GM12878 (cell line): ENCODE measurements around the gene F12. TPM values are rescaled to one million over a fixed set of nuclear protein-coding genes. Genes with fewer than 3 reads are reported as not detected.

ENCODE experiments used
- ATAC-seq: fragments of 200-7000 bp; cut with Tn5 transposase; 3 replicates; pipeline ENCODE4 v1.9.1; 2020; ENCODE audit warnings: mild to moderate bottlenecking, moderate library complexity
- BruUV-seq: library from RNA; stranded (reverse); fragments of 400-500 nt; replicated peaks from 2 replicates; lab custom pipeline; 2021; lab: Mats Ljungman, UMichigan
- CTCF ChIA-PET: fragments of 300-600 bp; sonication (Branson Sonifier 250); formaldehyde crosslinking; extraction: SDS; loops from one replicate; lab custom pipeline; 2021; ENCODE audit warnings: inconsistent platforms; lab: Yijun Ruan, JAX
- POLR2A ChIA-PET: fragments of 350-600 bp; formaldehyde crosslinking; extraction: SDS; loops from one replicate; lab custom pipeline; 2021; ENCODE audit warnings: inconsistent platforms; lab: Charles Lee
- RAD21 ChIA-PET: fragments of 300-600 bp; sonication (Branson Sonifier 250); formaldehyde crosslinking; loops from one replicate; lab custom pipeline; 2023; ENCODE audit warnings: antibody characterized with exemption; ENCODE audit not compliant: unreplicated experiment; lab: Charles Lee
- SMC1A ChIA-PET: fragments of 300-600 bp; sonication (Branson Sonifier 250); formaldehyde crosslinking; loops from one replicate; lab custom pipeline; 2023; ENCODE audit not compliant: unreplicated experiment, uncharacterized antibody; lab: Charles Lee
- DNase-seq: peaks from one replicate; pipeline ENCODE4 v3.0.0-alpha.2; 2011; ENCODE audit warnings: low read depth, low spot score
- FAIRE-seq: peaks from 3 replicates; lab custom pipeline; 2011; peaks lifted over from hg19 to GRCh38; lab: Jason Lieb, UNC
- H2AFZ ChIP-seq: 2 replicates; pipeline ENCODE4 v1.6.0; 2011; ENCODE audit warnings: low read depth, low read length, control low read depth; ENCODE audit not compliant: control insufficient read depth
- H3K27ac ChIP-seq: 2 replicates; pipeline ENCODE4 v1.5.1; 2011; ENCODE audit warnings: control low read depth; ENCODE audit not compliant: control insufficient read depth, insufficient read depth
- H3K27me3 ChIP-seq, 2 experiments: replicated peaks in 1 of 2; 2 replicates each; pipeline versions ENCODE4 v1.6.0 to v1.6.1; 2011; ENCODE audit warnings: low read length in 1 of 2; ENCODE audit not compliant: control insufficient read depth in 2 of 2, insufficient read depth in 2 of 2
- H3K36me3 ChIP-seq, 2 experiments: 2 replicates each; pipeline ENCODE4 v1.5.1; 2011; ENCODE audit warnings: low read length in 1 of 2; ENCODE audit not compliant: control insufficient read depth in 2 of 2, insufficient read depth in 2 of 2
- H3K4me1 ChIP-seq: 2 replicates; pipeline ENCODE4 v1.6.1; 2011; ENCODE audit warnings: mild to moderate bottlenecking, low read length, moderate library complexity, mixed read lengths; ENCODE audit not compliant: control insufficient read depth, insufficient read depth
- H3K4me2 ChIP-seq: 2 replicates; pipeline ENCODE4 v1.6.0; 2011; ENCODE audit warnings: control low read depth; ENCODE audit not compliant: control insufficient read depth, insufficient read depth
- H3K4me3 ChIP-seq: fragments of 200-600 bp; sonication (generic); 2 replicates; pipeline ENCODE4 v1.5.1; 2016
- H3K79me2 ChIP-seq: 2 replicates; pipeline ENCODE4 v1.6.0; 2011; ENCODE audit warnings: low read length; ENCODE audit not compliant: control insufficient read depth, insufficient read depth
- H3K9ac ChIP-seq: 2 replicates; pipeline ENCODE4 v1.8.0; 2011; ENCODE audit warnings: low read length, control low read depth, mixed read lengths; ENCODE audit not compliant: control insufficient read depth, insufficient read depth
- H3K9me3 ChIP-seq: replicated peaks from 3 replicates; pipeline ENCODE4 v1.5.1; 2011; ENCODE audit warnings: mild to moderate bottlenecking, low read length; ENCODE audit not compliant: control insufficient read depth, insufficient read depth
- H4K20me1 ChIP-seq: 2 replicates; pipeline ENCODE4 v1.6.0; 2011; ENCODE audit not compliant: control insufficient read depth, insufficient read depth
- BRCA1 ChIP-seq: IDR thresholded peaks from 2 replicates; pipeline ENCODE4 v1.6.1; 2011; ENCODE audit warnings: low read depth, low read length, improper control_type of control experiment
- CREM ChIP-seq: IDR thresholded peaks from 2 replicates; pipeline ENCODE4 v1.6.1; 2014; ENCODE audit warnings: antibody characterized with exemption, low read depth
- IKZF2 ChIP-seq, 2 experiments: fragments of 450-650 bp; IDR thresholded peaks; 2 replicates each; pipeline ENCODE4 v1.6.1; 2017; ENCODE audit warnings: mild to moderate bottlenecking in 2 of 2, moderate library complexity in 2 of 2
- NFYB ChIP-seq: IDR thresholded peaks from 2 replicates; pipeline ENCODE4 v1.6.1; 2011; ENCODE audit warnings: low read depth, mild to moderate bottlenecking, low read length, improper control_type of control experiment, moderate library complexity; ENCODE audit not compliant: insufficient read depth
- RELA ChIP-seq: fragments of 450-650 bp; IDR thresholded peaks from 2 replicates; pipeline ENCODE4 v1.8.0; 2014; ENCODE audit warnings: borderline replicate concordance; ENCODE audit not compliant: partially characterized antibody
- REST ChIP-seq: IDR thresholded peaks from 2 replicates; pipeline ENCODE4 v1.6.1; 2012; ENCODE audit warnings: mild to moderate bottlenecking, low read depth, low read length
- RFX5 ChIP-seq: IDR thresholded peaks from 2 replicates; pipeline ENCODE4 v1.6.1; 2011; ENCODE audit warnings: low read depth, low read length, improper control_type of control experiment
- SIN3A ChIP-seq: IDR thresholded peaks from 2 replicates; pipeline ENCODE4 v1.6.1; 2012; ENCODE audit warnings: low read depth, low read length, improper control_type of control experiment
- YY1 ChIP-seq: IDR thresholded peaks from 2 replicates; pipeline ENCODE4 v1.6.1; 2011; ENCODE audit warnings: low read depth, mild to moderate bottlenecking, low read length
- ZNF217 ChIP-seq: fragments of 450-650 bp; IDR thresholded peaks from 2 replicates; pipeline ENCODE4 v1.6.1; 2017; ENCODE audit warnings: antibody characterized with exemption, mild to moderate bottlenecking
- WGBS: methylation state at CpG from one replicate; pipeline ENCODE4 v1.1.6; 2016; ENCODE audit warnings: low lambda C conversion rate; ENCODE audit not compliant: insufficient replicate concordance, insufficient coverage; ENCODE audit errors: missing lambda C conversion rate; 5-methylcytosine and 5-hydroxymethylcytosine counted together
- in situ Hi-C: fragments of 300-500 bp; cut with MboI; formaldehyde crosslinking; loops from 9 replicates; pipeline ENCODE4 v1.14.3; 2018; ENCODE audit warnings: mixed read lengths
- intact Hi-C: fragments of 100-400 bp; cut with micrococcal nuclease; formaldehyde crosslinking; loops from one replicate; pipeline ENCODE4 v1.14.2; 2022; ENCODE audit not compliant: unreplicated experiment
- polyA plus RNA-seq, 11 experiments: library from polyadenylated mRNA; depleted of rRNA in 4 of 11; unstranded in 6 of 11; stranded (reverse) in 5 of 11; fragments of >200 nt; fragmentation: Nextera tagmentation in 4 of 11; fragmentation: Illumina TruSeq in 1 of 11; extraction: Ambion mirVana in 4 of 11; extraction: Trizol in 1 of 11; gene quantifications; 1 replicate in 1 of 11; 2 replicates in 10 of 11; pipeline versions ENCODE4 v1.2.1 to v1.2.3, GENCODE V29; 2011 to 2016; ENCODE audit warnings: inconsistent platforms in 2 of 11, missing spikeins in 2 of 11, low read depth in 1 of 11
- total RNA-seq, 4 experiments: library from RNA; depleted of rRNA in 3 of 4; stranded (reverse); fragments of >200 nt in 3 of 4; fragmentation: Illumina TruSeq in 1 of 4; extraction: Trizol in 1 of 4; gene quantifications; 2 replicates each; pipeline versions ENCODE4 v1.2.1 to v1.2.3, GENCODE V29; 2013 to 2021
- TF ChIP-seq, protein P1 (sequence below): fragments of 150-350 bp; IDR thresholded peaks from 2 replicates; pipeline ENCODE4 v1.6.1; 2014; ENCODE audit warnings: mild to moderate bottlenecking, low read depth, low read length
- TF ChIP-seq, protein P2 (sequence below), 3 experiments: IDR thresholded peaks in 2 of 3; conservative IDR thresholded peaks in 1 of 3; 2 replicates each; pipeline ENCODE4 v1.5.1; 2011; ENCODE audit warnings: low read depth in 3 of 3, low read length in 3 of 3, mild to moderate bottlenecking in 3 of 3, control low read depth in 2 of 3, moderate library complexity in 2 of 3, inconsistent platforms in 1 of 3, mixed read lengths in 1 of 3; ENCODE audit not compliant: control insufficient read depth in 2 of 3, insufficient read depth in 1 of 3; ENCODE audit errors: extremely low read depth in 1 of 3
- TF ChIP-seq, protein P3 (sequence below): fragments of 450-650 bp; IDR thresholded peaks from 2 replicates; pipeline ENCODE4 v1.6.1; 2017; ENCODE audit warnings: mild to moderate bottlenecking

Gene F12
- total and polyA plus RNA-seq, 10 of the 15 experiments (the other 5 are each of a cell fraction or from before 2014, with no cell fraction given), result 0.25 to 11.3 (median 5.5) TPM

GRCh38 chr5:177368869-177369644 lies 40.3 kb downstream of the F12 start:
- in situ Hi-C loops, result no loop called here
- intact Hi-C loops, result no loop called here
- Histone ChIP-seq H3K9me3 (no peaks in the 10 kb centered on the region), H3K4me2 (peak overlapping the region; percentile 46), H2AFZ (no peak overlapping the region), H3K4me1 (peaks cover 43% of the 10 kb centered on the region), H3K4me3 (no peak overlapping the region), H3K36me3 (peaks cover 14 to 17% of the 10 kb centered on the region in 2 experiments), H3K27ac (peak overlapping the region; percentile 62), H4K20me1 (no peaks in the 10 kb centered on the region), H3K27me3 (no peaks in the 10 kb centered on the region), H3K9ac (no peak overlapping the region), H3K79me2 (peaks cover 11% of the 10 kb centered on the region)
- POLR2A ChIA-PET, result interaction anchor here (0.5 to 2.7 kb wide), 9 partner anchors 9 to 133 kb away, joined by 3 to 11 read pairs (median 4); partner anchors contain the start of gene RGS14
- ATAC-seq (peak; percentile 52), DNase-seq (no peak), FAIRE-seq (peak; percentile 27)
- SMC1A ChIA-PET, result interaction anchor here (0.7 to 2.6 kb wide), 10 partner anchors 8 to 255 kb away, joined by 3 to 25 read pairs (median 6); partner anchors contain the start of genes LMAN2 and RGS14
- WGBS, result 79% methylated on average over 5 of the region's 5 CpGs
- CTCF ChIA-PET, result interaction anchor here (0.6 to 6.0 kb wide), 25 partner anchors 8 to 255 kb away, joined by 3 to 88 read pairs (median 5); partner anchors contain the start of genes GRK6, LMAN2, MXD3 and RGS14
- RAD21 ChIA-PET, result interaction anchor here (0.6 to 3.0 kb wide), 9 partner anchors 10 to 84 kb away, joined by 3 to 46 read pairs (median 4); partner anchors contain the start of gene LMAN2
- no TSS peak for BruUV-seq
- TF ChIP-seq BRCA1 (no peak), RELA (no peak), RFX5 (no peak), REST (no peak), CREM (no peak), SIN3A (no peak), IKZF2 (IDR thresholded peaks at IDR 0.05) (peak in 1 of 2 experiments; percentile 63; a peak in 2 of 4 replicates), ZNF217 (no peak), NFYB (no peak), YY1 (peak; percentile 31; the same call in 1 of the 2 replicates)
- TF ChIP-seq, protein P1, sequence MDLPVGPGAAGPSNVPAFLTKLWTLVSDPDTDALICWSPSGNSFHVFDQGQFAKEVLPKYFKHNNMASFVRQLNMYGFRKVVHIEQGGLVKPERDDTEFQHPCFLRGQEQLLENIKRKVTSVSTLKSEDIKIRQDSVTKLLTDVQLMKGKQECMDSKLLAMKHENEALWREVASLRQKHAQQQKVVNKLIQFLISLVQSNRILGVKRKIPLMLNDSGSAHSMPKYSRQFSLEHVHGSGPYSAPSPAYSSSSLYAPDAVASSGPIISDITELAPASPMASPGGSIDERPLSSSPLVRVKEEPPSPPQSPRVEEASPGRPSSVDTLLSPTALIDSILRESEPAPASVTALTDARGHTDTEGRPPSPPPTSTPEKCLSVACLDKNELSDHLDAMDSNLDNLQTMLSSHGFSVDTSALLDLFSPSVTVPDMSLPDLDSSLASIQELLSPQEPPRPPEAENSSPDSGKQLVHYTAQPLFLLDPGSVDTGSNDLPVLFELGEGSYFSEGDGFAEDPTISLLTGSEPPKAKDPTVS, result no peak
- TF ChIP-seq, protein P2, sequence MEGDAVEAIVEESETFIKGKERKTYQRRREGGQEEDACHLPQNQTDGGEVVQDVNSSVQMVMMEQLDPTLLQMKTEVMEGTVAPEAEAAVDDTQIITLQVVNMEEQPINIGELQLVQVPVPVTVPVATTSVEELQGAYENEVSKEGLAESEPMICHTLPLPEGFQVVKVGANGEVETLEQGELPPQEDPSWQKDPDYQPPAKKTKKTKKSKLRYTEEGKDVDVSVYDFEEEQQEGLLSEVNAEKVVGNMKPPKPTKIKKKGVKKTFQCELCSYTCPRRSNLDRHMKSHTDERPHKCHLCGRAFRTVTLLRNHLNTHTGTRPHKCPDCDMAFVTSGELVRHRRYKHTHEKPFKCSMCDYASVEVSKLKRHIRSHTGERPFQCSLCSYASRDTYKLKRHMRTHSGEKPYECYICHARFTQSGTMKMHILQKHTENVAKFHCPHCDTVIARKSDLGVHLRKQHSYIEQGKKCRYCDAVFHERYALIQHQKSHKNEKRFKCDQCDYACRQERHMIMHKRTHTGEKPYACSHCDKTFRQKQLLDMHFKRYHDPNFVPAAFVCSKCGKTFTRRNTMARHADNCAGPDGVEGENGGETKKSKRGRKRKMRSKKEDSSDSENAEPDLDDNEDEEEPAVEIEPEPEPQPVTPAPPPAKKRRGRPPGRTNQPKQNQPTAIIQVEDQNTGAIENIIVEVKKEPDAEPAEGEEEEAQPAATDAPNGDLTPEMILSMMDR (IDR thresholded peaks at IDR 0.05 in 2 of 3, conservative IDR thresholded peaks at IDR 0.05 in 1 of 3; ENCODE audit: control insufficient read depth in 2 of 3, extremely low read depth in 1 of 3, insufficient read depth in 1 of 3, low read depth in 3 of 3, low read length in 3 of 3), result peak; percentile 55 to 89 (median 80)
- TF ChIP-seq, protein P3, sequence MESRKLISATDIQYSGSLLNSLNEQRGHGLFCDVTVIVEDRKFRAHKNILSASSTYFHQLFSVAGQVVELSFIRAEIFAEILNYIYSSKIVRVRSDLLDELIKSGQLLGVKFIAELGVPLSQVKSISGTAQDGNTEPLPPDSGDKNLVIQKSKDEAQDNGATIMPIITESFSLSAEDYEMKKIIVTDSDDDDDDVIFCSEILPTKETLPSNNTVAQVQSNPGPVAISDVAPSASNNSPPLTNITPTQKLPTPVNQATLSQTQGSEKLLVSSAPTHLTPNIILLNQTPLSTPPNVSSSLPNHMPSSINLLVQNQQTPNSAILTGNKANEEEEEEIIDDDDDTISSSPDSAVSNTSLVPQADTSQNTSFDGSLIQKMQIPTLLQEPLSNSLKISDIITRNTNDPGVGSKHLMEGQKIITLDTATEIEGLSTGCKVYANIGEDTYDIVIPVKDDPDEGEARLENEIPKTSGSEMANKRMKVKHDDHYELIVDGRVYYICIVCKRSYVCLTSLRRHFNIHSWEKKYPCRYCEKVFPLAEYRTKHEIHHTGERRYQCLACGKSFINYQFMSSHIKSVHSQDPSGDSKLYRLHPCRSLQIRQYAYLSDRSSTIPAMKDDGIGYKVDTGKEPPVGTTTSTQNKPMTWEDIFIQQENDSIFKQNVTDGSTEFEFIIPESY, result no peak
